ENCODE results near the gene HPSE2.

HPSE2 gene

DNA sequence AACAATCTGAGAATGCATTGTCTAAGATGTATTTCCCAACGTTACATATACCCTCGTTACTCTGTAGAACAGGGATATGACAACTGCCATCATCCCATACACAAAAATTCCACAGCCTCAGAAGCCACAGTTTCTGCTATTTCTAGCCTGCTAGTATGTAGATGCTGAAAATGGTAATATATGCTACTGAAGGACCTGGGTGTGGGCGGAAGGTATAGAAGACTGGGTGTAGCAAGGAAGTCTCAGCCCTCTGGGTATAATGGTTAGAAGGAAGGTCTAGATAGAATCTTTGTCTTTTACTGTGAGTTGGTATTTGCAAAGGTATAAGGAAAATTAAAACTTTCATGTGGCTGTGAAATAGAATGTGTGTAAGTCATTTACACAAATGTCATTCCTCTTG is 709.7 kb downstream of the HPSE2 start:
- Histone ChIP-seq H4K20me1 (ENCODE audit: insufficient read depth, low read length) (no peaks in the 10 kb centered on the region), H3K4me1 (ENCODE audit: insufficient read depth, low read length) (no peaks in the 10 kb centered on the region), H3K4me2 (ENCODE audit: insufficient read depth, low read length) (no peak overlapping the region), H3K9ac (ENCODE audit: low read depth, low read length) (no peak overlapping the region), H3K27me3 (ENCODE audit: insufficient read depth, low read length, poor library complexity) (no peaks in the 10 kb centered on the region), H3K36me3 (ENCODE audit: insufficient read depth, low read length) (no peaks in the 10 kb centered on the region), H2AFZ (ENCODE audit: low read depth, low read length) (no peak overlapping the region), H3K4me3 (ENCODE audit: low read depth in 1 of 2, low read length in 2 of 2) (no peak overlapping the region), H3K79me2 (ENCODE audit: insufficient read depth, low read length) (no peaks in the 10 kb centered on the region), H3K9me3 (ENCODE audit: insufficient read depth, low read length, severe bottlenecking) (no peaks in the 10 kb centered on the region), H3K27ac (ENCODE audit: low read length) (no peak overlapping the region)
- ATAC-seq (ENCODE audit: insufficient read depth, low read depth), result no peak
- no peak for DNase-seq
- TF ChIP-seq, protein P1, sequence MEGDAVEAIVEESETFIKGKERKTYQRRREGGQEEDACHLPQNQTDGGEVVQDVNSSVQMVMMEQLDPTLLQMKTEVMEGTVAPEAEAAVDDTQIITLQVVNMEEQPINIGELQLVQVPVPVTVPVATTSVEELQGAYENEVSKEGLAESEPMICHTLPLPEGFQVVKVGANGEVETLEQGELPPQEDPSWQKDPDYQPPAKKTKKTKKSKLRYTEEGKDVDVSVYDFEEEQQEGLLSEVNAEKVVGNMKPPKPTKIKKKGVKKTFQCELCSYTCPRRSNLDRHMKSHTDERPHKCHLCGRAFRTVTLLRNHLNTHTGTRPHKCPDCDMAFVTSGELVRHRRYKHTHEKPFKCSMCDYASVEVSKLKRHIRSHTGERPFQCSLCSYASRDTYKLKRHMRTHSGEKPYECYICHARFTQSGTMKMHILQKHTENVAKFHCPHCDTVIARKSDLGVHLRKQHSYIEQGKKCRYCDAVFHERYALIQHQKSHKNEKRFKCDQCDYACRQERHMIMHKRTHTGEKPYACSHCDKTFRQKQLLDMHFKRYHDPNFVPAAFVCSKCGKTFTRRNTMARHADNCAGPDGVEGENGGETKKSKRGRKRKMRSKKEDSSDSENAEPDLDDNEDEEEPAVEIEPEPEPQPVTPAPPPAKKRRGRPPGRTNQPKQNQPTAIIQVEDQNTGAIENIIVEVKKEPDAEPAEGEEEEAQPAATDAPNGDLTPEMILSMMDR (IDR thresholded peaks at IDR 0.05; ENCODE audit: borderline replicate concordance, extremely low read depth, low read length, poor library complexity, severe bottlenecking), result no peak
- no peak for TF ChIP-seq EZH2 (IDR thresholded peaks at IDR 0.05; ENCODE audit: borderline replicate concordance, low read depth, low read length, severe bottlenecking)

DNA sequence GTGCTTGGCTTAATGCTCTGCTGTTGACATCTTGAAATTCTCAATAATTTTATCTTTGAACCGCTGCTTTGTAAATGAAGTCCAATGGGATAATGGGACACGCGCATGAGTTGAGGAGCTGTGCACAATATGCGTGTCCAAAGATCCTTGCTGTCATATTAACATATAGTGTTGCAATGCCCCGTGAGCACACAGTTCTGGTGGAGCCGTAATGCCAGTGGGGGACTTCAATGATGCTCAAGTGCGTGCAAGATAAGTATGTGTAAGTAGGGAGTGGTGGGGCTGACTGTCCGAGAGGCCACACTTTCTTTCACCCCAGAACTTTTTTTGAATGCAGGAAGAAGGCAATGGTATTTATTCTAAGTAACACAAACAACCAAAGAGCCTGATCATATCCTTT is 711.5 kb downstream of the HPSE2 start:
- Histone ChIP-seq H3K4me3 (ENCODE audit: low read depth in 1 of 2, low read length in 2 of 2) (no peak overlapping the region), H3K36me3 (ENCODE audit: insufficient read depth, low read length) (no peaks in the 10 kb centered on the region), H3K9ac (ENCODE audit: low read depth, low read length) (no peak overlapping the region), H3K27ac (ENCODE audit: low read length) (no peak overlapping the region), H3K9me3 (ENCODE audit: insufficient read depth, low read length, severe bottlenecking) (no peaks in the 10 kb centered on the region), H3K27me3 (ENCODE audit: insufficient read depth, low read length, poor library complexity) (no peaks in the 10 kb centered on the region), H3K79me2 (ENCODE audit: insufficient read depth, low read length) (no peaks in the 10 kb centered on the region), H3K4me1 (ENCODE audit: insufficient read depth, low read length) (no peaks in the 10 kb centered on the region), H3K4me2 (ENCODE audit: insufficient read depth, low read length) (no peak overlapping the region), H2AFZ (ENCODE audit: low read depth, low read length) (no peak overlapping the region), H4K20me1 (ENCODE audit: insufficient read depth, low read length) (no peaks in the 10 kb centered on the region)
- TF ChIP-seq, protein P1 (IDR thresholded peaks at IDR 0.05; ENCODE audit: borderline replicate concordance, extremely low read depth, low read length, poor library complexity, severe bottlenecking), result no peak
- TF ChIP-seq EZH2 (IDR thresholded peaks at IDR 0.05; ENCODE audit: borderline replicate concordance, low read depth, low read length, severe bottlenecking), result no peak
- DNase-seq (no peak), ATAC-seq (ENCODE audit: insufficient read depth, low read depth) (no peak)

DNA sequence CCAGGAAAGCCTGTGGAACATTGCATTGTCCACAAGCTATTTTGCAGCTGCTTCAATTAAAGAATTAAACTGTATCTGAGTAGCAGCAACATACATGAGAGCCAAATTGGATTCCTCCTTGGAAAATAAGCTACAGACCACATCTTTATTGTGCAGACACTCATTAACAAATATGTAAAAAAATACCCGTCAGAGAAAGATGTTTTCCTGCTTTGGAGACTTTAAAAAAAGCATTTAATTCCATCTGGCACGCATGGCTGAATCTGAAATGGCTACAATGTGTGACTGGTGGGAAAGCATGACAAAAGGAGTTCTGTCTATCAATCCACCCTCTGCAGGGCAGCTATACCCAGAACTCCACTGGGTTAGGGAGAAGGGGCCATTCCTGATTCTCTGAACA is 715.8 kb downstream of the HPSE2 start:
- DNase-seq (no peak), ATAC-seq (ENCODE audit: insufficient read depth, low read depth) (no peak)
- no peaks in the 10 kb centered on the region for H3K4me1 ChIP-seq (ENCODE audit: insufficient read depth, low read length)
- no peaks in the 10 kb centered on the region for H3K9me3 ChIP-seq (ENCODE audit: insufficient read depth, low read length, severe bottlenecking)
- TF ChIP-seq, protein P1 (IDR thresholded peaks at IDR 0.05; ENCODE audit: borderline replicate concordance, extremely low read depth, low read length, poor library complexity, severe bottlenecking), result no peak
- TF ChIP-seq EZH2 (IDR thresholded peaks at IDR 0.05; ENCODE audit: borderline replicate concordance, low read depth, low read length, severe bottlenecking), result no peak
- H3K36me3 ChIP-seq (ENCODE audit: insufficient read depth, low read length), result no peaks in the 10 kb centered on the region
- no peaks in the 10 kb centered on the region for H4K20me1 ChIP-seq (ENCODE audit: insufficient read depth, low read length)
- H3K4me3 ChIP-seq (ENCODE audit: low read depth in 1 of 2, low read length in 2 of 2), result no peak overlapping the region
- no peaks in the 10 kb centered on the region for H3K79me2 ChIP-seq (ENCODE audit: insufficient read depth, low read length)
- no peak overlapping the region for H3K27ac ChIP-seq (ENCODE audit: low read length)
- no peak overlapping the region for H2AFZ ChIP-seq (ENCODE audit: low read depth, low read length)
- H3K27me3 ChIP-seq (ENCODE audit: insufficient read depth, low read length, poor library complexity), result no peaks in the 10 kb centered on the region
- no peak overlapping the region for H3K9ac ChIP-seq (ENCODE audit: low read depth, low read length)
- H3K4me2 ChIP-seq (ENCODE audit: insufficient read depth, low read length), result no peak overlapping the region

DNA sequence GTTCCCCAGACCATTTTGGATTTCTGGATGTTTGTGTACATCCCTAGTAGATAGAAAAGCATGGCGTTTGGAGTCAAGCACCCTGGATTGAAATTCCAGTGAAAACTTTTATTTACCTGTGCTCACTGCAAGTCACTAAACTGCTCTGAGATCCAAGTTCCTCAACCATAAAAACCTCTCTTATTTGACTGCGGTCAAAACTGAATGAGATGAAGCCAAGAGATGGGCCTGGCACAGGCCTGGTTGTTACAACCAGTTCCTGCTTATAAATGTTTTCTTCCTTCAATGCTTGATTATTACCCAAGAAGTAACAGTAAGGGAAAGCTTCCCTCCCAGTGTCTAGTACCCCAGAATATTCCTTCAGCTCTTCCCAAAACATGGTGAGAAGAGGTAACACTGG is 718.0 kb downstream of the HPSE2 start:
- ATAC-seq (ENCODE audit: insufficient read depth, low read depth) (no peak), DNase-seq (no peak)
- Histone ChIP-seq H3K27me3 (ENCODE audit: insufficient read depth, low read length, poor library complexity) (peaks cover 6% of the 10 kb centered on the region), H3K4me1 (ENCODE audit: insufficient read depth, low read length) (no peaks in the 10 kb centered on the region), H3K36me3 (ENCODE audit: insufficient read depth, low read length) (no peaks in the 10 kb centered on the region), H3K4me2 (ENCODE audit: insufficient read depth, low read length) (no peak overlapping the region), H3K79me2 (ENCODE audit: insufficient read depth, low read length) (no peaks in the 10 kb centered on the region), H3K27ac (ENCODE audit: low read length) (no peak overlapping the region), H3K4me3 (ENCODE audit: low read depth in 1 of 2, low read length in 2 of 2) (no peak overlapping the region), H4K20me1 (ENCODE audit: insufficient read depth, low read length) (no peaks in the 10 kb centered on the region), H3K9me3 (ENCODE audit: insufficient read depth, low read length, severe bottlenecking) (no peaks in the 10 kb centered on the region), H3K9ac (ENCODE audit: low read depth, low read length) (no peak overlapping the region), H2AFZ (ENCODE audit: low read depth, low read length) (no peak overlapping the region)
- TF ChIP-seq, protein P1 (IDR thresholded peaks at IDR 0.05; ENCODE audit: borderline replicate concordance, extremely low read depth, low read length, poor library complexity, severe bottlenecking), result no peak
- no peak for TF ChIP-seq EZH2 (IDR thresholded peaks at IDR 0.05; ENCODE audit: borderline replicate concordance, low read depth, low read length, severe bottlenecking)

All from DND-41 (cell line).